Epithelial cell of esophagus (primary cell): ENCODE data around the gene INPP5B.
"Not testable (repeated sequence)": the region's sequence is repeated elsewhere in the genome, so short reads cannot be mapped to it uniquely, and the experiment has no call there.

Experiments
- DNase-seq: peaks from one replicate; pipeline ENCODE4 v3.0.0; 2010; ENCODE audit warnings: low read depth
- H3K4me3 ChIP-seq: 2 replicates; pipeline ENCODE4 v1.5.1; 2011; ENCODE audit warnings: mild to moderate bottlenecking, low read length, control low read depth
- CTCF ChIP-seq: IDR thresholded peaks from 2 replicates; pipeline ENCODE4 v1.5.1; 2011; ENCODE audit warnings: low read depth, mild to moderate bottlenecking, low read length, control low read depth, inconsistent platforms; ENCODE audit not compliant: insufficient read depth; ENCODE audit errors: missing control alignments

INPP5B gene

GRCh38 chr1:37914719-37915475 is 32.0 kb downstream of the INPP5B start:
- no peak for DNase-seq
- no peak for TF ChIP-seq CTCF

GRCh38 chr1:37911478-37911877 is 35.4 kb downstream of the INPP5B start:
- not testable (repeated sequence) for H3K4me3 ChIP-seq, DNase-seq

More at GRCh38 chr1:37914719-37915475, 32.0 kb downstream of the INPP5B start:
- no peak overlapping the region for H3K4me3 ChIP-seq

- H3K4me3 ChIP-seq, DNase-seq: not testable (repeated sequence)
These were observed 36.0 kb downstream of the INPP5B start for GRCh38 chr1:37910886-37911285.

- not testable (repeated sequence) for DNase-seq, H3K4me3 ChIP-seq
These were observed 38.3 kb downstream of the INPP5B start for GRCh38 chr1:37908531-37908930.

GRCh38 chr1:37907416-37908125 is 39.3 kb downstream of the INPP5B start:
- DNase-seq, result peak; percentile 30
- H3K4me3 ChIP-seq, result not testable (repeated sequence)

- not testable (repeated sequence) for DNase-seq, H3K4me3 ChIP-seq
These were observed 40.3 kb downstream of the INPP5B start for GRCh38 chr1:37906591-37906990.

GRCh38 chr1:37905727-37906126 is 41.1 kb downstream of the INPP5B start:
- no peak overlapping the region for H3K4me3 ChIP-seq
- no peak for DNase-seq
- TF ChIP-seq CTCF, result no peak

- not testable (repeated sequence) for DNase-seq, H3K4me3 ChIP-seq
These were observed 42.9 kb downstream of the INPP5B start for GRCh38 chr1:37903921-37904320.

- TF ChIP-seq CTCF, result no peak
- no peak for DNase-seq
- H3K4me3 ChIP-seq, result no peak overlapping the region
These were observed 43.9 kb downstream of the INPP5B start for GRCh38 chr1:37902983-37903382.

- no peak overlapping the region for H3K4me3 ChIP-seq
- TF ChIP-seq CTCF, result no peak
- no peak for DNase-seq
These were observed 45.0 kb downstream of the INPP5B start for GRCh38 chr1:37901893-37902225.
